ENCODE data around the gene JAZF1. TPM values are rescaled to one million over a fixed set of nuclear protein-coding genes. Genes with fewer than 3 reads are reported as not detected.
"Not testable (repeated sequence)": the region's sequence is repeated elsewhere in the genome, so short reads cannot be mapped to it uniquely, and the experiment has no call there.

Gene JAZF1
- total RNA-seq, 1 donor from 2014 or later: 6.4 TPM

DNA sequence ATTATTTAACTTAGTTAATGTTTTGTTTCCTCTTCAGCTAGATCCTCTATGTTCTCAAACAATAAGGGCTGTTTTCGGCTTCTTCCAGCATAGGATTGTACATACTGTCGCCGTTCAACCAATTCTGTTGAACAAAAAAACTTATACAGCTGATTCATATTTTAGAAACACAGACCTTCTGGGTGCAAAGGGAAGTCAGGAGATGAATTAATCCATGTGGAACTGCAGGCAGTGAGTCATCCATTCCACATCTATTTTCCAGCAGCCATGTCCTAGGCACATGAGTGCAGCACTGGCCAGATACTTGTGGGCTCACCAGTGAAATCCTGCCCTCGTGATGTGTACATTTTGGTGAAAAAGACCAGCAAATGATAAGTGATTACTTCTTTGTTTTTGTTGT is 163.2 kb downstream of the JAZF1 start:
- no peak for DNase-seq (ENCODE audit: low spot score, unreplicated experiment)
- peaks cover 1% of the 10 kb centered on the region for H3K4me1 Mint-ChIP-seq (ENCODE audit: low read depth)
- H3K27ac Mint-ChIP-seq: no peak overlapping the region
- TF ChIP-seq, protein P1, sequence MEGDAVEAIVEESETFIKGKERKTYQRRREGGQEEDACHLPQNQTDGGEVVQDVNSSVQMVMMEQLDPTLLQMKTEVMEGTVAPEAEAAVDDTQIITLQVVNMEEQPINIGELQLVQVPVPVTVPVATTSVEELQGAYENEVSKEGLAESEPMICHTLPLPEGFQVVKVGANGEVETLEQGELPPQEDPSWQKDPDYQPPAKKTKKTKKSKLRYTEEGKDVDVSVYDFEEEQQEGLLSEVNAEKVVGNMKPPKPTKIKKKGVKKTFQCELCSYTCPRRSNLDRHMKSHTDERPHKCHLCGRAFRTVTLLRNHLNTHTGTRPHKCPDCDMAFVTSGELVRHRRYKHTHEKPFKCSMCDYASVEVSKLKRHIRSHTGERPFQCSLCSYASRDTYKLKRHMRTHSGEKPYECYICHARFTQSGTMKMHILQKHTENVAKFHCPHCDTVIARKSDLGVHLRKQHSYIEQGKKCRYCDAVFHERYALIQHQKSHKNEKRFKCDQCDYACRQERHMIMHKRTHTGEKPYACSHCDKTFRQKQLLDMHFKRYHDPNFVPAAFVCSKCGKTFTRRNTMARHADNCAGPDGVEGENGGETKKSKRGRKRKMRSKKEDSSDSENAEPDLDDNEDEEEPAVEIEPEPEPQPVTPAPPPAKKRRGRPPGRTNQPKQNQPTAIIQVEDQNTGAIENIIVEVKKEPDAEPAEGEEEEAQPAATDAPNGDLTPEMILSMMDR (IDR thresholded peaks at IDR 0.05; ENCODE audit: unreplicated experiment): no peak
- H3K9me3 Mint-ChIP-seq (ENCODE audit: low read depth): peaks cover 7% of the 10 kb centered on the region
- peaks cover 16% of the 10 kb centered on the region for H3K27me3 Mint-ChIP-seq
- peaks cover 5% of the 10 kb centered on the region for H3K36me3 Mint-ChIP-seq (ENCODE audit: insufficient read depth)
- H3K4me3 Mint-ChIP-seq (ENCODE audit: low read depth): no peak overlapping the region

GRCh38 chr7:28016297-28016696 is 164.3 kb downstream of the JAZF1 start:
- TF ChIP-seq, protein P1 (IDR thresholded peaks at IDR 0.05; ENCODE audit: unreplicated experiment): no peak
- H3K36me3 Mint-ChIP-seq (ENCODE audit: insufficient read depth): peaks cover 5% of the 10 kb centered on the region
- peaks cover 1% of the 10 kb centered on the region for H3K4me1 Mint-ChIP-seq (ENCODE audit: low read depth)
- H3K27ac Mint-ChIP-seq: no peak overlapping the region
- H3K4me3 Mint-ChIP-seq (ENCODE audit: low read depth): no peak overlapping the region
- peaks cover 7% of the 10 kb centered on the region for H3K9me3 Mint-ChIP-seq (ENCODE audit: low read depth)
- no peak for DNase-seq (ENCODE audit: low spot score, unreplicated experiment)
- peaks cover 16% of the 10 kb centered on the region for H3K27me3 Mint-ChIP-seq

- TF ChIP-seq, protein P1 (IDR thresholded peaks at IDR 0.05; ENCODE audit: unreplicated experiment): no peak
- peaks cover 5% of the 10 kb centered on the region for H3K36me3 Mint-ChIP-seq (ENCODE audit: insufficient read depth)
- no peak for DNase-seq (ENCODE audit: low spot score, unreplicated experiment)
- peaks cover 7% of the 10 kb centered on the region for H3K9me3 Mint-ChIP-seq (ENCODE audit: low read depth)
- H3K4me3 Mint-ChIP-seq (ENCODE audit: low read depth): no peak overlapping the region
- peaks cover 16% of the 10 kb centered on the region for H3K27me3 Mint-ChIP-seq
- H3K4me1 Mint-ChIP-seq (ENCODE audit: low read depth): peaks cover 1% of the 10 kb centered on the region
- H3K27ac Mint-ChIP-seq: no peak overlapping the region
Measured at GRCh38 chr7:28015169-28015568, 165.4 kb downstream of the JAZF1 start.

DNA sequence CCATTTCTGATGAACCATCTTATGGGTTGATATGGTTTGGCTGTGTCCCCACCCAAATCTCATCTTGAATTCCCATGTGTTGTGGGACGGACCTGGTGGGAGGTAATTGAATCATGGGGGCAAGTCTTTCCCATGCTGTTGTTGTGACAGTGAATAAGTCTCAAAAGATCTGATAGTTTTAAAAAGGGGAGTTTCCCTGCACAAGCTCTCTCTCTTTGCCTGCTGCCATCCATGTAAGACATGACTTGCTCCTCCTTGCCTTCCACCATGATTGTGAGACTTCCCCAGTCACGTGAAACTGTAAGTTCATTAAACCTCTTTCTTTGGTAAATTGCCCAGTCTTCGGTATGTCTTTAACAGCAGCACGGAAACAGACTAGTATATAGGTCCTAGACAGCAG is 166.3 kb downstream of the JAZF1 start:
- not testable (repeated sequence) for H3K4me3 Mint-ChIP-seq (ENCODE audit: low read depth); H3K9me3 Mint-ChIP-seq (ENCODE audit: low read depth); H3K36me3 Mint-ChIP-seq (ENCODE audit: insufficient read depth); H3K27ac Mint-ChIP-seq; DNase-seq (ENCODE audit: low spot score, unreplicated experiment); H3K4me1 Mint-ChIP-seq (ENCODE audit: low read depth)
- H3K27me3 Mint-ChIP-seq: peaks cover 10% of the 10 kb centered on the region

DNA sequence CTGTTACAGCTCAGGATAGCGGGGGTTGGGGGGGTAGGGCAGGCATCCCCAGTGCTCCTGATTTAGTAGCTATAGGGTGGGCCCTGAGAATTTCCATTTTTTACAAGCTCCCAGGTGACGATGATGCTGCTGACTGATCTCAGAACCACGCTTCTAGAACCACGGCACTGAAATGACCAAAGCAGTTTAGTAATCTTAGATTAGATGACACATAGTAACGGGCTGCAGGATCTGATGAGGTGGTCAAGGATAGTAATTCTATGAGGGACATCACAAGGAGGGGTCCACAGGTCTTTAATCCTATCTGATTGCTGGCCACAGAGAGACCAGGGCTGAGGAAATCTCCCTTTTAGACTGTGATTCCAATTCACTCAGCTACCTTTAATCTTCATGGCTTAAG is 167.2 kb downstream of the JAZF1 start:
- Mint-ChIP-seq H3K36me3 (ENCODE audit: insufficient read depth) (peaks cover 5% of the 10 kb centered on the region), H3K4me3 (ENCODE audit: low read depth) (no peak overlapping the region), H3K4me1 (ENCODE audit: low read depth) (no peaks in the 10 kb centered on the region), H3K9me3 (ENCODE audit: low read depth) (peaks cover 7% of the 10 kb centered on the region), H3K27ac (no peak overlapping the region), H3K27me3 (peaks cover 4% of the 10 kb centered on the region)
- no peak for DNase-seq (ENCODE audit: low spot score, unreplicated experiment)
- TF ChIP-seq, protein P1 (IDR thresholded peaks at IDR 0.05; ENCODE audit: unreplicated experiment): no peak

DNA sequence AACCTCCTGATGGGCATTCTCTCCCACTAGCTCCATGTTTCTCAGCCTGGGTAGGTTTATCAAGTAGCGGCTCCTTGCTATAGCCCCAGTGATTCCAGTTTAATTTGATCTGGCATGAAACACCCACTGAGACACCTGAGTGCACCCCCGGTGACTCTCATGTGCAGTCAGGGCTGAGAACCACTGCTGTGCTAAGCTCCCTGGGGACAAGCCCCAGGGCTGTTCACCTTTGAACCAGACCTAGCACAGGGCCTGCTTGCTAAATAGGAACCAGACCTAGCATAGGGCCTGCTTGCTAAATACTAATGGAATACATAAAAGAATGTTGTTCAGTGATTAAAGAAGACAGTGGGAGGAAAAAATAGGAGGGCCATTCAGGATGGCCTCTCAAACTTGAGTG is 167.6 kb downstream of the JAZF1 start:
- H3K27ac Mint-ChIP-seq: no peak overlapping the region

More for the DNA sequence above, 167.6 kb downstream of the JAZF1 start:
- H3K4me3 Mint-ChIP-seq (ENCODE audit: low read depth): no peak overlapping the region
- H3K9me3 Mint-ChIP-seq (ENCODE audit: low read depth): peaks cover 7% of the 10 kb centered on the region
- no peak for DNase-seq (ENCODE audit: low spot score, unreplicated experiment)
- peaks cover 5% of the 10 kb centered on the region for H3K36me3 Mint-ChIP-seq (ENCODE audit: insufficient read depth)
- H3K27me3 Mint-ChIP-seq: peaks cover 3% of the 10 kb centered on the region
- H3K4me1 Mint-ChIP-seq (ENCODE audit: low read depth): no peaks in the 10 kb centered on the region
- TF ChIP-seq, protein P1 (IDR thresholded peaks at IDR 0.05; ENCODE audit: unreplicated experiment): no peak

All from progenitor cell of endocrine pancreas (in vitro differentiated cells).